OCI-LY7 (cell line): ENCODE data around the gene ATXN1L. TPM values are rescaled to one million over a fixed set of nuclear protein-coding genes. Genes with fewer than 3 reads are reported as not detected.
"Not testable (repeated sequence)": the region's sequence is repeated elsewhere in the genome, so short reads cannot be mapped to it uniquely, and the experiment has no call there.

Source experiments
- BruUV-seq: library from RNA; stranded (reverse); fragments of 400-500 nt; replicated peaks from 2 replicates; lab custom pipeline; 2021; lab: Mats Ljungman, UMichigan
- CTCF ChIA-PET: fragments of 300-600 bp; sonication (Branson Sonifier 250); formaldehyde crosslinking; loops from one replicate; lab custom pipeline; 2022; ENCODE audit warnings: antibody characterized with exemption; ENCODE audit not compliant: unreplicated experiment; lab: Charles Lee
- POLR2A ChIA-PET: fragments of 300-600 bp; sonication (Branson Sonifier 250); formaldehyde crosslinking; loops from one replicate; lab custom pipeline; 2022; ENCODE audit warnings: antibody characterized with exemption; lab: Charles Lee
- DNase-seq: peaks from one replicate; pipeline ENCODE4 v3.0.0-alpha.2; 2015; ENCODE audit warnings: low spot score
- H2AFZ ChIP-seq: fragments of 200-600 bp; sonication (generic), shearing (Covaris generic); 2 replicates; pipeline ENCODE4 v1.6.1; 2014; ENCODE audit warnings: mild to moderate bottlenecking, antibody characterized with exemption, low read length, moderate library complexity
- H3K27ac ChIP-seq: fragments of 200-600 bp; sonication (generic); 2 replicates; pipeline ENCODE4 v1.5.1; 2014; ENCODE audit warnings: mixed run types, low read depth, mild to moderate bottlenecking, moderate library complexity, low read length, inconsistent platforms; ENCODE audit not compliant: poor library complexity, severe bottlenecking
- H3K36me3 ChIP-seq: fragments of 200-600 bp; sonication (generic); 2 replicates; pipeline ENCODE4 v1.6.1; 2014; ENCODE audit warnings: mild to moderate bottlenecking, antibody characterized with exemption, low read length, moderate library complexity, mixed read lengths; ENCODE audit not compliant: insufficient read depth
- H3K4me1 ChIP-seq: fragments of 200-600 bp; sonication (generic); 2 replicates; pipeline ENCODE4 v1.5.1; 2014; ENCODE audit warnings: mild to moderate bottlenecking, low read length; ENCODE audit not compliant: insufficient read depth, poor library complexity, severe bottlenecking
- H3K4me2 ChIP-seq: fragments of 200-600 bp; sonication (generic); 2 replicates; pipeline ENCODE4 v1.6.1; 2014; ENCODE audit warnings: mild to moderate bottlenecking, low read length
- H3K4me3 ChIP-seq: fragments of 200-600 bp; sonication (generic); 2 replicates; pipeline ENCODE4 v1.5.1; 2014; ENCODE audit warnings: mild to moderate bottlenecking, low read depth, low read length; ENCODE audit not compliant: poor library complexity, severe bottlenecking
- H3K79me2 ChIP-seq: fragments of 200-600 bp; sonication (generic); 2 replicates; pipeline ENCODE4 v1.6.1; 2016; ENCODE audit warnings: low read depth, mild to moderate bottlenecking, low read length, moderate library complexity, mixed read lengths; ENCODE audit not compliant: insufficient read depth
- H3K9me2 ChIP-seq: fragments of 200-600 bp; sonication (generic); 2 replicates; pipeline ENCODE4 v1.6.1; 2016; ENCODE audit warnings: mild to moderate bottlenecking, low read length, mixed read lengths; ENCODE audit not compliant: insufficient read depth
- H3K9me3 ChIP-seq: fragments of 200-600 bp; sonication (generic); 2 replicates; pipeline ENCODE4 v1.6.1; 2014; ENCODE audit warnings: mild to moderate bottlenecking, mixed run types, low read length, mixed read lengths
- H4K20me1 ChIP-seq: fragments of 200-600 bp; sonication (generic); 2 replicates; pipeline ENCODE4 v1.6.1; 2014; ENCODE audit warnings: mild to moderate bottlenecking, antibody characterized with exemption, low read length, moderate library complexity, mixed read lengths; ENCODE audit not compliant: insufficient read depth
- EZH2phosphoT487 ChIP-seq: fragments of 200-600 bp; sonication (generic); IDR thresholded peaks from 2 replicates; pipeline ENCODE4 v1.6.1; 2018; ENCODE audit warnings: low read depth, borderline replicate concordance, mild to moderate bottlenecking, mixed run types, antibody characterized with exemption, low read length, moderate library complexity, mixed read lengths
- intact Hi-C: fragments of 100-400 bp; cut with micrococcal nuclease; formaldehyde crosslinking; loops from one replicate; pipeline ENCODE4 v1.10.0; 2022; ENCODE audit not compliant: unreplicated experiment
- total RNA-seq, 2 experiments: library from RNA; depleted of rRNA in 1 of 2; stranded (reverse); fragments of >200 nt in 1 of 2; shearing (Covaris generic) in 1 of 2; gene quantifications; 2 replicates each; pipeline ENCODE4 v1.2.3, GENCODE V29; 2014 to 2022
- TF ChIP-seq, protein P1 (sequence below): fragments of 200-600 bp; sonication (generic); conservative IDR thresholded peaks from 2 replicates; pipeline ENCODE4 v1.5.1; 2014; ENCODE audit warnings: mild to moderate bottlenecking, antibody characterized with exemption, low read length, moderate library complexity, mixed read lengths

ATXN1L gene
- total RNA-seq, 2 experiments from 2014 or later, result 12.5 to 19.5 TPM

DNA sequence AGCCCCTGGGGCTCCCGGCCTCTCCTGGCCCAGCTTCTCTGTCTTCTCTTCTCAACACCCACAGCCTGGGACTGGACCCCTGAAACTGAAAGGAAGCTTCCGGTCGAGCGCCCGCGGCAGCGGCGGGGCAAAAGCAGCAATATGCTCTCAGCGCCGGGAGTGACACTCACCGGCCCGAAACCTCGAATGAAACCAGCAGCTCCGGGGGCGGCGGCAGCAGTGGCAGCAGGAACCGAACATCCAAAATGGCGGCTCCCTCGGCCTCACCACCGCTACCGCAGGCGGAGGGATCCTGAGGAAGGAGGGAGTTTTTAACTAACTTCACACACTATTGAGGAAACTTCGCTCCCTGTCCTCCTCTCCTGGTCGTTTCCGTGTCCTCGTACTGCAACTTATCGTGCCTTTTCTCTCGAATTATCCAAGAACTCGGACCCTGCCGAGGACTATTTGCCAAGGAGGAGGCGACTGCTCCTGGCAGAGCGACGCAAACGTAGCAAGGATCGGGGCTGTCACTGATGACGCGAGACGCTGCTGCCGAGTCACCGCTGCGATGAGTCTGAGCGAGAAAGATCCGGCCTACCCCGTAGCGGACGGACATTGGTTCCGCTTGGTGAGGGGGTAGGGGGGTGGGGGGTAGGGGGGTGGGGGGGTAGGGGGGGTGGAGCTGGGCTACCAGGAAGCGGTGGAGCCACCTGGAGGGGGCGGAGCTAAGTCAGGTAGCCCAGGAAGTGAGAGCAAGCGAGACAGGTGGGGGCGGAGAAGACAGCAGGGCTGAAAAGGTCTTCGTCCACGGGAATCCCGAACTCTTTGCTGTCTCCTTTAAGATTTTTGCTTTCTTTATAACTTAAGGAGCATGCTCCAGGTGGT is 37.0 kb upstream of the ATXN1L start, which contains the start of gene AP1G1:
Gene AP1G1, minus strand, starts transcription at position 242 of the 867 bp plus-strand sequence. CDS start 19,355 bp downstream, outside the sequence.
- TF ChIP-seq, protein P1, sequence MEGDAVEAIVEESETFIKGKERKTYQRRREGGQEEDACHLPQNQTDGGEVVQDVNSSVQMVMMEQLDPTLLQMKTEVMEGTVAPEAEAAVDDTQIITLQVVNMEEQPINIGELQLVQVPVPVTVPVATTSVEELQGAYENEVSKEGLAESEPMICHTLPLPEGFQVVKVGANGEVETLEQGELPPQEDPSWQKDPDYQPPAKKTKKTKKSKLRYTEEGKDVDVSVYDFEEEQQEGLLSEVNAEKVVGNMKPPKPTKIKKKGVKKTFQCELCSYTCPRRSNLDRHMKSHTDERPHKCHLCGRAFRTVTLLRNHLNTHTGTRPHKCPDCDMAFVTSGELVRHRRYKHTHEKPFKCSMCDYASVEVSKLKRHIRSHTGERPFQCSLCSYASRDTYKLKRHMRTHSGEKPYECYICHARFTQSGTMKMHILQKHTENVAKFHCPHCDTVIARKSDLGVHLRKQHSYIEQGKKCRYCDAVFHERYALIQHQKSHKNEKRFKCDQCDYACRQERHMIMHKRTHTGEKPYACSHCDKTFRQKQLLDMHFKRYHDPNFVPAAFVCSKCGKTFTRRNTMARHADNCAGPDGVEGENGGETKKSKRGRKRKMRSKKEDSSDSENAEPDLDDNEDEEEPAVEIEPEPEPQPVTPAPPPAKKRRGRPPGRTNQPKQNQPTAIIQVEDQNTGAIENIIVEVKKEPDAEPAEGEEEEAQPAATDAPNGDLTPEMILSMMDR, result no peak
- TF ChIP-seq EZH2phosphoT487, result no peak
- Histone ChIP-seq H2AFZ (peak within 1 kb of the TSS; percentile 93), H3K79me2 (peaks cover 49% of the 10 kb centered on the region), H3K27ac (peak within 1 kb of the TSS; percentile 85), H3K4me1 (peaks cover 23% of the 10 kb centered on the region), H3K4me2 (peak within 1 kb of the TSS; percentile 98), H3K4me3 (peak within 1 kb of the TSS; percentile 98), H4K20me1 (peaks cover 18% of the 10 kb centered on the region; the same call in 1 of the 2 replicates), H3K9me2 (no peaks in the 10 kb centered on the region), H3K9me3 (no peaks in the 10 kb centered on the region), H3K36me3 (peaks cover 23% of the 10 kb centered on the region)
- no TSS peak for BruUV-seq
- CTCF ChIA-PET, result no interaction called here
- POLR2A ChIA-PET, result interaction anchor here (0.6 to 2.1 kb wide), 8 partner anchors 8 to 152 kb away, joined by 3 to 7 read pairs (median 3); no protein-coding TSS in a partner anchor
- peak; percentile 99 for DNase-seq
- intact Hi-C loops, result loop anchor here (2.0 to 5.0 kb wide), 4 partner anchors 74 to 152 kb away; partner anchors contain the start of genes IST1 and PHLPP2

- POLR2A ChIA-PET, result interaction anchor here (1.1 kb wide), 1 partner anchor 287 kb away, joined by 3 read pairs; no protein-coding TSS in a partner anchor
Observed at GRCh38 chr16:71810155-71810530, 35.6 kb upstream of the ATXN1L start.

GRCh38 chr16:71811261-71811803 is 34.4 kb upstream of the ATXN1L start:
- BruUV-seq, result no TSS peak
- intact Hi-C loops, result no loop called here

More at GRCh38 chr16:71810155-71810530, 35.6 kb upstream of the ATXN1L start:
- intact Hi-C loops, H3K9me2 ChIP-seq, H2AFZ ChIP-seq, BruUV-seq, CTCF ChIA-PET, H3K4me3 ChIP-seq, H3K27ac ChIP-seq, H3K9me3 ChIP-seq, DNase-seq: not testable (repeated sequence)
- peaks cover 36% of the 10 kb centered on the region for H3K79me2 ChIP-seq
- H3K4me1 ChIP-seq, result peaks cover 23% of the 10 kb centered on the region
- peaks cover 18% of the 10 kb centered on the region; the same call in 1 of the 2 replicates for H4K20me1 ChIP-seq
- H3K4me2 ChIP-seq, result peak overlapping the region; percentile 92; the same call in 1 of the 2 replicates
- H3K36me3 ChIP-seq, result peaks cover 10% of the 10 kb centered on the region; the same call in 1 of the 2 replicates

GRCh38 chr16:71817155-71817500 is 28.6 kb upstream of the ATXN1L start:
- H3K9me2 ChIP-seq, H3K9me3 ChIP-seq, H3K4me3 ChIP-seq, BruUV-seq, H3K27ac ChIP-seq, H4K20me1 ChIP-seq, H3K36me3 ChIP-seq, CTCF ChIA-PET, intact Hi-C loops, H3K79me2 ChIP-seq, DNase-seq: not testable (repeated sequence)
- POLR2A ChIA-PET, result interaction anchor here (0.5 to 0.7 kb wide), 5 partner anchors 9 to 1150 kb away, joined by 3 to 4 read pairs (median 3); no protein-coding TSS in a partner anchor
- Histone ChIP-seq H3K4me1 (peaks cover 22% of the 10 kb centered on the region), H2AFZ (peak overlapping the region; percentile 99), H3K4me2 (peak overlapping the region; percentile 55)

More at GRCh38 chr16:71811261-71811803, 34.4 kb upstream of the ATXN1L start:
- no peak overlapping the region for H2AFZ ChIP-seq
- ChIA-PET CTCF (interaction anchor here (0.7 kb wide), 1 partner anchor 17 kb away, joined by 3 read pairs; no protein-coding TSS in a partner anchor), POLR2A (interaction anchor here (0.5 to 1.1 kb wide), 3 partner anchors 12 to 102 kb away, joined by 3 to 4 read pairs (median 3); no protein-coding TSS in a partner anchor)
- H3K9me2 ChIP-seq, result no peaks in the 10 kb centered on the region
- no peak for DNase-seq
- H3K4me1 ChIP-seq, result peaks cover 22% of the 10 kb centered on the region
- peaks cover 17% of the 10 kb centered on the region; the same call in 1 of the 2 replicates for H4K20me1 ChIP-seq
- H3K4me2 ChIP-seq, result no peak overlapping the region
- H3K36me3 ChIP-seq, result peaks cover 6% of the 10 kb centered on the region; the same call in 1 of the 2 replicates
- no peaks in the 10 kb centered on the region for H3K9me3 ChIP-seq
- peaks cover 24% of the 10 kb centered on the region for H3K79me2 ChIP-seq
- no peak overlapping the region for H3K27ac ChIP-seq
- TF ChIP-seq EZH2phosphoT487, result no peak
- H3K4me3 ChIP-seq, result no peak overlapping the region
